PC-9 (cell line): ENCODE measurements around the gene ATOSB.

Experiments
- EZH2 ChIP-seq: fragments of 200-600 bp; sonication (generic); IDR thresholded peaks from 2 replicates; pipeline ENCODE4 v1.8.0; 2017; ENCODE audit warnings: antibody characterized with exemption, low read depth
- TF ChIP-seq, protein P1 (sequence below): fragments of 200-600 bp; sonication (generic); conservative IDR thresholded peaks from 2 replicates; pipeline ENCODE4 v1.6.1; 2017; ENCODE audit warnings: mixed run types, antibody characterized with exemption, mild to moderate bottlenecking, moderate library complexity

DNA sequence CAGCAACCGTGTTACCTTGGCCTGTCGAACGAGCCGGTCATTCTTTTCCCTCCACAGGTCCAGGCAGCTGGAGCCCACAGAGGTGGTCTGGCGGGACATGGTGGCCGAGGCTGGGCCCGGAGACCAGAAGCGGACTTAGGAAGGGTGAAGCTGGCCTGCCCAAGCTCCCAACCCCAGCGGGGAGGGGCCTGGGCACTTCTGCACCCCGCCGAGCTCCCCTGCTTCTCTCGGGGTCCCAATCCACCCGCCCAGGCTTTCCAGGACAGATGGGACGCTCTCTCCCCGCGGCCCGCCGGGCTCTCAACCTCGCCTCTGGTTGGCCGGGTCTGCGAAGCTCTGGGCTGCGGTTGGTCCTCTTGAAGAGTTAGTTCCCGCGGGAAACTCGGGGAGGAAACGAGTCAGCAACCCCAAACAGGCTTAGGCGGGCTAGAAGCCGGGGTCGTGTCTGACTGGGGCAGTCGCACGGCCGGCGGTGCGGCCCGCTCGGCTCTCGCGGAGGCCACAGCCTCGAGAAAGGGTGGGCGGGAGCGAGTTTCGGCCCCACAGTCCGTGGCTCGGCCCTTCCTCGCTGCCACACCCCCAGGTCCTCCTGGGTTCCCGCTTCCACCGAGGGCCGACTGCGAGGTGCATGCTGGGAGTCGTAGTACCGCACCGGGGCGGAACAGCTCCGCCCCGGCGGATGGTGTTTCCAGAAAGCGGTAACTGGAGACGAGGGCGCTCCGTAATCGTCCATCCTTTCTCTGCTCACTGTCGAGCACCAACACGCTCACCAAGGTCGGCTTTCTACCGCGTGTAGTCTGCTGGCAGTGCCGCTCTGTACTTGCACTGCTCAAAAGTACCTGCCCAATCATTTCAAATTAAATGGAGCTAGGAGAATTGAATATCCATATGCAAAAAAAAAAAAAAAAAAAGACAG is 36.0 kb downstream of the ATOSB start, which contains the start of gene FANCG:
- TF ChIP-seq EZH2: no peak
- TF ChIP-seq, protein P1, sequence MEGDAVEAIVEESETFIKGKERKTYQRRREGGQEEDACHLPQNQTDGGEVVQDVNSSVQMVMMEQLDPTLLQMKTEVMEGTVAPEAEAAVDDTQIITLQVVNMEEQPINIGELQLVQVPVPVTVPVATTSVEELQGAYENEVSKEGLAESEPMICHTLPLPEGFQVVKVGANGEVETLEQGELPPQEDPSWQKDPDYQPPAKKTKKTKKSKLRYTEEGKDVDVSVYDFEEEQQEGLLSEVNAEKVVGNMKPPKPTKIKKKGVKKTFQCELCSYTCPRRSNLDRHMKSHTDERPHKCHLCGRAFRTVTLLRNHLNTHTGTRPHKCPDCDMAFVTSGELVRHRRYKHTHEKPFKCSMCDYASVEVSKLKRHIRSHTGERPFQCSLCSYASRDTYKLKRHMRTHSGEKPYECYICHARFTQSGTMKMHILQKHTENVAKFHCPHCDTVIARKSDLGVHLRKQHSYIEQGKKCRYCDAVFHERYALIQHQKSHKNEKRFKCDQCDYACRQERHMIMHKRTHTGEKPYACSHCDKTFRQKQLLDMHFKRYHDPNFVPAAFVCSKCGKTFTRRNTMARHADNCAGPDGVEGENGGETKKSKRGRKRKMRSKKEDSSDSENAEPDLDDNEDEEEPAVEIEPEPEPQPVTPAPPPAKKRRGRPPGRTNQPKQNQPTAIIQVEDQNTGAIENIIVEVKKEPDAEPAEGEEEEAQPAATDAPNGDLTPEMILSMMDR: no peak
